K562 (cell line): ENCODE results near the gene CCDC60. TPM values are rescaled to one million over a fixed set of nuclear protein-coding genes. Genes with fewer than 3 reads are reported as not detected.

Experiments used
- ATAC-seq: fragments of 200-7000 bp; cut with Tn5 transposase; 3 replicates; pipeline ENCODE4 v1.9.1; 2020; ENCODE audit warnings: moderate library complexity
- BruUV-seq: library from RNA; stranded (reverse); fragments of 400-500 nt; replicated peaks from 2 replicates; lab custom pipeline; 2021; lab: Mats Ljungman, UMichigan
- CTCF ChIA-PET: fragments of 300-600 bp; formaldehyde crosslinking; extraction: SDS; loops from one replicate; lab custom pipeline; 2021; ENCODE audit warnings: low intra/inter-chr PET ratio; lab: Yijun Ruan, JAX
- POLR2A ChIA-PET: fragments of 300-600, 350-650 bp; sonication (Branson Sonifier 250); formaldehyde crosslinking; extraction: SDS; loops from one replicate; lab custom pipeline; 2021; ENCODE audit warnings: antibody characterized with exemption, inconsistent platforms; lab: Yijun Ruan, JAX
- DNase-seq, 4 experiments: peaks; one replicate each; pipeline versions ENCODE4 v3.0.0 to v3.0.0-alpha.2; 2011 to 2018; ENCODE audit warnings: low spot score in 3 of 4, mixed read lengths in 3 of 4; ENCODE audit errors: extremely low read depth in 1 of 4
- FAIRE-seq: peaks from 2 replicates; lab custom pipeline; 2011; peaks lifted over from hg19 to GRCh38; lab: Jason Lieb, UNC
- H2AFZ ChIP-seq: 2 replicates; pipeline ENCODE4 v1.6.0; 2011; ENCODE audit warnings: low read depth, low read length, control low read depth, inconsistent platforms
- H3K27ac ChIP-seq: fragments of 200-600 bp; 3 replicates; pipeline ENCODE4 v1.8.0; 2011; ENCODE audit warnings: low read depth, mild to moderate bottlenecking, control low read depth, inconsistent platforms, low read length, moderate library complexity, mixed read lengths; ENCODE audit errors: extremely low read depth
- H3K27me3 ChIP-seq, 2 experiments: fragments of 300-600 bp in 1 of 2; 2 replicates in 1 of 2; 3 replicates in 1 of 2; pipeline versions ENCODE4 v1.6.0 to v1.8.0; 2011; ENCODE audit warnings: inconsistent platforms in 2 of 2, low read length in 2 of 2, mild to moderate bottlenecking in 1 of 2, mixed read lengths in 1 of 2, moderate library complexity in 1 of 2; ENCODE audit not compliant: control insufficient read depth in 2 of 2, insufficient read depth in 2 of 2
- H3K36me3 ChIP-seq: fragments of 300-600 bp; 3 replicates; pipeline ENCODE4 v1.8.0; 2011; ENCODE audit warnings: mild to moderate bottlenecking, low read length, inconsistent platforms; ENCODE audit not compliant: control insufficient read depth, insufficient read depth
- H3K4me1 ChIP-seq, 2 experiments: fragments of 200-600 bp in 1 of 2; replicated peaks in 1 of 2; 2 replicates in 1 of 2; 3 replicates in 1 of 2; pipeline versions ENCODE4 v1.5.1 to v1.8.0; 2011; ENCODE audit warnings: inconsistent platforms in 2 of 2, low read length in 2 of 2, mild to moderate bottlenecking in 1 of 2, mixed read lengths in 1 of 2, moderate library complexity in 1 of 2; ENCODE audit not compliant: control insufficient read depth in 2 of 2, insufficient read depth in 2 of 2
- H3K4me2 ChIP-seq: 2 replicates; pipeline ENCODE4 v1.6.1; 2011; ENCODE audit warnings: low read length, control low read depth, inconsistent platforms, mixed read lengths; ENCODE audit not compliant: insufficient read depth
- H3K4me3 ChIP-seq: fragments of 200-600 bp; sonication (generic), shearing (Covaris generic); 2 replicates; pipeline ENCODE4 v1.5.1; 2016; ENCODE audit warnings: control low read depth, inconsistent platforms
- H3K79me2 ChIP-seq: fragments of 200-600 bp; 3 replicates; pipeline ENCODE4 v1.8.0; 2011; ENCODE audit warnings: low read length, inconsistent platforms; ENCODE audit not compliant: control insufficient read depth, insufficient read depth
- H3K9ac ChIP-seq, 2 experiments: 2 replicates each; pipeline versions ENCODE4 v1.6.0 to v1.6.1; 2011; ENCODE audit warnings: low read depth in 2 of 2, low read length in 2 of 2, control low read depth in 1 of 2, inconsistent platforms in 1 of 2, mild to moderate bottlenecking in 1 of 2, mixed read lengths in 1 of 2; ENCODE audit not compliant: insufficient read depth in 1 of 2
- H3K9me1 ChIP-seq: one replicate; pipeline ENCODE4 v1.6.0; 2011; ENCODE audit warnings: inconsistent platforms, mild to moderate bottlenecking, low read length, moderate library complexity; ENCODE audit not compliant: control insufficient read depth, insufficient read depth
- H3K9me3 ChIP-seq: replicated peaks from 2 replicates; pipeline ENCODE4 v1.5.1; 2011; ENCODE audit warnings: low read depth, low read length, inconsistent platforms; ENCODE audit not compliant: control insufficient read depth, insufficient read depth
- H4K20me1 ChIP-seq: replicated peaks from 2 replicates; pipeline ENCODE4 v1.6.1; 2011; ENCODE audit warnings: low read length, inconsistent platforms, mixed read lengths; ENCODE audit not compliant: control insufficient read depth, insufficient read depth
- ATF6 ChIP-seq: sonication (generic); formaldehyde crosslinking; IDR thresholded peaks from 2 replicates; pipeline ENCODE4 v1.4.0; 2020; ENCODE audit warnings: mild to moderate bottlenecking, missing genetic modification reagents
- BRD9 ChIP-seq: fragments of 450-650 bp; IDR thresholded peaks from 2 replicates; pipeline ENCODE4 v1.6.1; 2018; ENCODE audit warnings: low read depth; ENCODE audit not compliant: partially characterized antibody
- BRF1 ChIP-seq: IDR thresholded peaks from 3 replicates; pipeline ENCODE4 v1.6.1; 2011; ENCODE audit warnings: borderline replicate concordance, mild to moderate bottlenecking; ENCODE audit not compliant: insufficient read length; ENCODE audit errors: extremely low read depth
- CBX2 ChIP-seq: fragments of 200-600 bp; sonication (generic); IDR thresholded peaks from one replicate; pipeline ENCODE4 v1.6.1; 2012; ENCODE audit warnings: mild to moderate bottlenecking, low read length, inconsistent platforms; ENCODE audit not compliant: insufficient read depth, poor library complexity, severe bottlenecking
- ELF2 ChIP-seq: fragments of 250-450 bp; sonication (Bioruptor Pico); IDR thresholded peaks from 2 replicates; pipeline ENCODE4 v1.5.0; 2021; ENCODE audit warnings: mild to moderate bottlenecking
- IRF1 ChIP-seq: sonication (generic); formaldehyde crosslinking; IDR thresholded peaks from 2 replicates; pipeline ENCODE4 v1.8.0; 2022; ENCODE audit warnings: missing genetic modification reagents, mild to moderate bottlenecking, borderline replicate concordance
- MBD2 ChIP-seq: sonication (generic); IDR thresholded peaks from 2 replicates; pipeline ENCODE4 v1.6.1; 2016; ENCODE audit warnings: low read depth, borderline replicate concordance
- TCF7L2 ChIP-seq: fragments of 150-350 bp; IDR thresholded peaks from 2 replicates; pipeline ENCODE4 v1.6.1; 2016; ENCODE audit warnings: low read depth, mild to moderate bottlenecking, low read length, moderate library complexity
- TFAM ChIP-seq: fragments of 250-450 bp; sonication (Bioruptor Pico); conservative IDR thresholded peaks from 2 replicates; pipeline ENCODE4 v1.5.0; 2021; ENCODE audit warnings: mild to moderate bottlenecking, moderate library complexity
- THRA ChIP-seq: fragments of 450-650 bp; IDR thresholded peaks from 2 replicates; pipeline ENCODE4 v1.6.1; 2017; ENCODE audit warnings: mild to moderate bottlenecking, moderate library complexity
- TRIM24 ChIP-seq, 2 experiments: fragments of 450-650 bp; IDR thresholded peaks; 2 replicates each; pipeline ENCODE4 v1.6.1; 2016
- ZNF134 ChIP-seq: fragments of 250-450 bp; sonication (Bioruptor Pico); conservative IDR thresholded peaks from 2 replicates; pipeline ENCODE4 v1.4.0; 2020
- ZNF583 ChIP-seq: fragments of 250-450 bp; sonication (Bioruptor Pico); IDR thresholded peaks from 2 replicates; pipeline ENCODE4 v1.4.0; 2020
- WGBS: fragments of 100-300 bp; shearing (Covaris generic); methylation state at CpG from one replicate; pipeline ENCODE4 v1.1.6; 2016; ENCODE audit warnings: low coverage, mixed read lengths; ENCODE audit not compliant: insufficient coverage; ENCODE audit errors: missing lambda C conversion rate; 5-methylcytosine and 5-hydroxymethylcytosine counted together
- in situ Hi-C: fragments of 300-500 bp; cut with MboI; formaldehyde crosslinking; loops from 4 replicates; pipeline ENCODE4 v1.15.0; 2018; ENCODE audit warnings: inconsistent platforms, mixed read lengths
- intact Hi-C: fragments of 100-400 bp; cut with micrococcal nuclease; formaldehyde crosslinking; loops from 2 replicates; pipeline ENCODE4 v1.14.2; 2022
- polyA plus RNA-seq, 8 experiments: library from polyadenylated mRNA; depleted of rRNA in 4 of 8; stranded (reverse) in 5 of 8; unstranded in 3 of 8; fragments of >200 nt; fragmentation: Nextera tagmentation in 2 of 8; fragmentation: Illumina TruSeq in 1 of 8; extraction: Ambion mirVana in 2 of 8; extraction: Trizol in 1 of 8; gene quantifications; 2 replicates each; pipeline versions ENCODE4 v1.2.1 to v1.2.3, GENCODE V29; 2011 to 2014; ENCODE audit warnings: inconsistent platforms in 1 of 8, missing spikeins in 1 of 8
- total RNA-seq, 7 experiments: library from RNA; depleted of rRNA in 6 of 7; stranded (reverse); fragments of >200 nt in 6 of 7; fragmentation: Illumina TruSeq in 2 of 7; extraction: Trizol in 2 of 7; gene quantifications; 2 replicates each; pipeline versions ENCODE4 v1.2.1 to v1.2.3, GENCODE V29; 2011 to 2021; ENCODE audit warnings: low replicate concordance in 1 of 7

The CCDC60 gene
- total and polyA plus RNA-seq, 9 of the 15 experiments (the other 6 are each of a cell fraction or from before 2014, with no cell fraction given): not detected

GRCh38 chr12:119486599-119487154, 152.1 kb downstream of the CCDC60 start:
- no peak for FAIRE-seq
- no peak for TF ChIP-seq CBX2
- TF ChIP-seq TFAM (CRISPR knock-in tag): no peak
- TF ChIP-seq ZNF134: no peak
- no peak for TF ChIP-seq ELF2
- no peak for TF ChIP-seq ATF6 (CRISPR knock-in tag)
- no peak for TF ChIP-seq ZNF583 (CRISPR knock-in tag)
- TF ChIP-seq BRF1: no peak
- TF ChIP-seq MBD2: no peak
- no peak for TF ChIP-seq THRA
- no peak for TF ChIP-seq BRD9
- TF ChIP-seq TRIM24 (IDR thresholded peaks at IDR 0.05): no peak
- TF ChIP-seq TCF7L2: no peak
- no peak for TF ChIP-seq IRF1 (CRISPR knock-in tag)

More at GRCh38 chr12:119486599-119487154, 152.1 kb downstream of the CCDC60 start:
- no peak overlapping the region for H3K4me3 ChIP-seq
- intact Hi-C loops (no loop called here), in situ Hi-C loops (no loop called here)
- no peak overlapping the region for H2AFZ ChIP-seq
- no peaks in the 10 kb centered on the region for H3K36me3 ChIP-seq
- no peak overlapping the region for H3K4me2 ChIP-seq
- no peaks in the 10 kb centered on the region; a peak in 1 of 5 replicates for H3K27me3 ChIP-seq
- no peaks in the 10 kb centered on the region for H4K20me1 ChIP-seq
- 0% methylated on average over 4 of the region's 4 CpGs for WGBS
- DNase-seq: no peak
- POLR2A ChIA-PET: interaction anchor here (0.5 to 0.7 kb wide), 2 partner anchors 19 to 252 kb away, joined by 3 to 6 read pairs; no protein-coding TSS in a partner anchor
- no peaks in the 10 kb centered on the region for H3K9me3 ChIP-seq
- H3K9ac ChIP-seq: no peak overlapping the region
- CTCF ChIA-PET: no interaction called here
- no TSS peak for BruUV-seq
- no peaks in the 10 kb centered on the region for H3K79me2 ChIP-seq
- no peak for ATAC-seq
- H3K4me1 ChIP-seq: no peaks in the 10 kb centered on the region
- H3K27ac ChIP-seq: no peak overlapping the region
- no peaks in the 10 kb centered on the region for H3K9me1 ChIP-seq
